H1 (cell line): ENCODE results near the gene ZNF443. TPM values are rescaled to one million over a fixed set of nuclear protein-coding genes. Genes with fewer than 3 reads are reported as not detected.

Source experiments
- CTCF ChIA-PET: fragments of 300-600 bp; sonication (Branson Sonifier 250); formaldehyde crosslinking; loops from one replicate; lab custom pipeline; 2021; ENCODE audit not compliant: partially characterized antibody; lab: Charles Lee
- POLR2A ChIA-PET: fragments of 300-600 bp; sonication (Branson Sonifier 250); formaldehyde crosslinking; loops from one replicate; lab custom pipeline; 2021; ENCODE audit warnings: inconsistent platforms; ENCODE audit not compliant: partially characterized antibody; lab: Charles Lee
- DNase-seq, 2 experiments: peaks; one replicate each; pipeline versions ENCODE4 v3.0.0 to v3.0.0-alpha.2; 2010 to 2022; ENCODE audit warnings: low spot score in 2 of 2, low read depth in 1 of 2, mixed read lengths in 1 of 2
- FAIRE-seq: peaks from 2 replicates; lab custom pipeline; 2011; peaks lifted over from hg19 to GRCh38; lab: Jason Lieb, UNC
- H2AFZ ChIP-seq: 2 replicates; pipeline ENCODE4 v1.8.1; 2012; ENCODE audit warnings: low read length, inconsistent platforms
- H2AK5ac ChIP-seq: 2 replicates; pipeline ENCODE4 v1.6.1; 2013; ENCODE audit warnings: low read depth, low read length
- H2BK120ac ChIP-seq: replicated peaks from 2 replicates; pipeline ENCODE3; 2013; ENCODE audit warnings: low read depth, low read length, inconsistent platforms
- H2BK12ac ChIP-seq: 2 replicates; pipeline ENCODE4 v1.6.1; 2013; ENCODE audit warnings: low read depth, low read length
- H2BK15ac ChIP-seq: 2 replicates; pipeline ENCODE4 v1.6.1; 2013; ENCODE audit warnings: low read length
- H2BK20ac ChIP-seq: 2 replicates; pipeline ENCODE4 v1.6.1; 2013; ENCODE audit warnings: low read length
- H2BK5ac ChIP-seq: 2 replicates; pipeline ENCODE4 v1.6.1; 2013; ENCODE audit warnings: low read depth, low read length
- H3K14ac ChIP-seq: 2 replicates; pipeline ENCODE4 v1.6.1; 2013; ENCODE audit warnings: inconsistent platforms; ENCODE audit not compliant: insufficient read length
- H3K18ac ChIP-seq: 2 replicates; pipeline ENCODE4 v1.6.1; 2013; ENCODE audit warnings: low read length; ENCODE audit errors: extremely low read depth
- H3K23ac ChIP-seq: 2 replicates; pipeline ENCODE4 v1.6.1; 2013; ENCODE audit warnings: inconsistent platforms; ENCODE audit not compliant: insufficient read length
- H3K23me2 ChIP-seq: 2 replicates; pipeline ENCODE4 v1.6.1; 2013; ENCODE audit warnings: low read depth, low read length
- H3K27ac ChIP-seq: 2 replicates; pipeline ENCODE4 v1.6.1; 2011; ENCODE audit warnings: low read depth, low read length, inconsistent platforms
- H3K27me3 ChIP-seq, 4 experiments: replicated peaks in 1 of 4; 1 replicate in 1 of 4; 2 replicates in 3 of 4; pipeline versions ENCODE4 v1.6.1 to v1.8.1; 2011 to 2013; ENCODE audit warnings: low read length in 3 of 4, mild to moderate bottlenecking in 3 of 4, inconsistent platforms in 2 of 4, mixed read lengths in 2 of 4, moderate library complexity in 1 of 4; ENCODE audit not compliant: control insufficient read depth in 3 of 4, insufficient read depth in 3 of 4; ENCODE audit errors: extremely low read depth in 1 of 4
- H3K36me3 ChIP-seq, 4 experiments: 2 replicates each; pipeline versions ENCODE4 v1.6.1 to v1.8.1; 2011 to 2013; ENCODE audit warnings: mild to moderate bottlenecking in 4 of 4, low read length in 3 of 4, moderate library complexity in 2 of 4, control low read depth in 1 of 4, inconsistent platforms in 1 of 4; ENCODE audit not compliant: insufficient read depth in 4 of 4, control insufficient read depth in 2 of 4
- H3K4ac ChIP-seq: replicated peaks from 2 replicates; pipeline ENCODE3; 2013; ENCODE audit warnings: low read length, low read depth, mixed read lengths, inconsistent platforms; ENCODE audit not compliant: insufficient read length
- H3K4me1 ChIP-seq, 4 experiments: replicated peaks in 1 of 4; 1 replicate in 1 of 4; 2 replicates in 3 of 4; pipeline versions ENCODE4 v1.6.1 to v1.8.1; 2011 to 2013; ENCODE audit warnings: low read length in 3 of 4, inconsistent platforms in 2 of 4, mixed read lengths in 1 of 4; ENCODE audit not compliant: insufficient read depth in 4 of 4, control insufficient read depth in 3 of 4
- H3K4me2 ChIP-seq, 2 experiments: 2 replicates each; pipeline versions ENCODE4 v1.6.1 to v1.8.1; 2011 to 2013; ENCODE audit warnings: low read depth in 2 of 2, low read length in 2 of 2, control low read depth in 1 of 2, inconsistent platforms in 1 of 2, mild to moderate bottlenecking in 1 of 2; ENCODE audit not compliant: insufficient read depth in 1 of 2
- H3K4me3 ChIP-seq, 4 experiments: fragments of 200-600, 300-600 bp in 1 of 4; sonication (generic), shearing (Covaris generic), sonication (Bioruptor Twin) in 1 of 4; 2 replicates each; pipeline versions ENCODE4 v1.5.1 to v1.8.1; 2011 to 2016; ENCODE audit warnings: low read length in 4 of 4, low read depth in 3 of 4, control low read depth in 2 of 4, inconsistent platforms in 2 of 4, mild to moderate bottlenecking in 2 of 4, mixed read lengths in 1 of 4, moderate library complexity in 1 of 4; ENCODE audit not compliant: insufficient read depth in 2 of 4; ENCODE audit errors: extremely low read depth in 1 of 4
- H3K56ac ChIP-seq: replicated peaks from 2 replicates; pipeline ENCODE3; 2013; ENCODE audit warnings: low read depth, mild to moderate bottlenecking, mixed read lengths, low read length, inconsistent platforms; ENCODE audit not compliant: insufficient read length
- H3K79me1 ChIP-seq: 2 replicates; pipeline ENCODE4 v1.6.1; 2013; ENCODE audit warnings: low read depth, low read length, control low read depth
- H3K79me2 ChIP-seq, 2 experiments: 2 replicates each; pipeline versions ENCODE4 v1.6.1 to v1.8.1; 2012 to 2013; ENCODE audit warnings: low read length in 2 of 2, mild to moderate bottlenecking in 2 of 2, inconsistent platforms in 1 of 2; ENCODE audit not compliant: insufficient read depth in 2 of 2, control insufficient read depth in 1 of 2
- H3K9ac ChIP-seq, 4 experiments: replicated peaks in 1 of 4; 1 replicate in 1 of 4; 2 replicates in 3 of 4; pipeline versions ENCODE4 v1.6.1 to v1.8.1; 2011 to 2013; ENCODE audit warnings: low read depth in 3 of 4, low read length in 3 of 4, control low read depth in 2 of 4, mild to moderate bottlenecking in 2 of 4, moderate library complexity in 2 of 4, inconsistent platforms in 1 of 4; ENCODE audit errors: extremely low read depth in 1 of 4
- H3K9me3 ChIP-seq, 2 experiments: 2 replicates each; pipeline versions ENCODE4 v1.6.1 to v1.8.1; 2012 to 2013; ENCODE audit warnings: mild to moderate bottlenecking in 2 of 2, moderate library complexity in 2 of 2, control low read depth in 1 of 2, inconsistent platforms in 1 of 2, low read depth in 1 of 2, low read length in 1 of 2, mixed read lengths in 1 of 2; ENCODE audit not compliant: insufficient read depth in 2 of 2
- H4K20me1 ChIP-seq, 2 experiments: replicated peaks in 1 of 2; 2 replicates each; pipeline versions ENCODE3 to v1.8.1; 2011 to 2013; ENCODE audit warnings: inconsistent platforms in 2 of 2, low read length in 2 of 2, mild to moderate bottlenecking in 1 of 2; ENCODE audit not compliant: insufficient read depth in 2 of 2, control insufficient read depth in 1 of 2
- H4K5ac ChIP-seq: 2 replicates; pipeline ENCODE4 v1.6.1; 2013; ENCODE audit warnings: low read length, low read depth, mixed read lengths, inconsistent platforms; ENCODE audit not compliant: insufficient read length
- H4K8ac ChIP-seq: 2 replicates; pipeline ENCODE4 v1.8.0; 2013; ENCODE audit warnings: mild to moderate bottlenecking, moderate library complexity, low read length, inconsistent platforms; ENCODE audit not compliant: insufficient read depth; ENCODE audit errors: extremely low read depth
- H4K91ac ChIP-seq: replicated peaks from 2 replicates; pipeline ENCODE3; 2013; ENCODE audit warnings: low read length, mixed read lengths, inconsistent platforms; ENCODE audit not compliant: insufficient read length
- CEBPB ChIP-seq: IDR thresholded peaks from 2 replicates; pipeline ENCODE4 v1.6.1; 2012; ENCODE audit warnings: low read depth, low read length
- HDAC2 ChIP-seq, 2 experiments: fragments of 300-600 bp in 1 of 2; sonication (generic) in 1 of 2; IDR thresholded peaks; 2 replicates each; pipeline ENCODE4 v1.6.1; 2011 to 2012; ENCODE audit warnings: low read depth in 2 of 2, low read length in 2 of 2, mild to moderate bottlenecking in 2 of 2, moderate library complexity in 2 of 2, borderline replicate concordance in 1 of 2, inconsistent platforms in 1 of 2
- KDM4A ChIP-seq: IDR thresholded peaks from one replicate; pipeline ENCODE4 v1.7.1; 2012; ENCODE audit warnings: low read depth, mild to moderate bottlenecking, moderate library complexity, low read length, inconsistent platforms; ENCODE audit not compliant: severe bottlenecking
- POLR2A ChIP-seq, 2 experiments: IDR thresholded peaks; 1 replicate in 1 of 2; 2 replicates in 1 of 2; pipeline ENCODE4 v1.6.1; 2011; ENCODE audit warnings: low read depth in 2 of 2, low read length in 2 of 2, mild to moderate bottlenecking in 2 of 2; ENCODE audit errors: control extremely low read depth in 1 of 2
- RAD21 ChIP-seq, 2 experiments: IDR thresholded peaks in 1 of 2; conservative IDR thresholded peaks in 1 of 2; 2 replicates each; pipeline ENCODE4 v1.6.1; 2011; ENCODE audit warnings: low read depth in 2 of 2, low read length in 2 of 2, improper control_type of control experiment in 1 of 2, inconsistent platforms in 1 of 2, mild to moderate bottlenecking in 1 of 2, moderate library complexity in 1 of 2
- SIN3A ChIP-seq, 2 experiments: IDR thresholded peaks in 1 of 2; conservative IDR thresholded peaks in 1 of 2; 2 replicates each; pipeline ENCODE4 v1.6.1; 2011 to 2012; ENCODE audit warnings: low read length in 2 of 2, improper control_type of control experiment in 1 of 2, low read depth in 1 of 2, mild to moderate bottlenecking in 1 of 2
- SUZ12 ChIP-seq: fragments of 200-600 bp; sonication (generic); IDR thresholded peaks from 2 replicates; pipeline ENCODE4 v1.6.1; 2012; ENCODE audit warnings: mild to moderate bottlenecking, inconsistent platforms, low read length, moderate library complexity, mixed read lengths
- TCF12 ChIP-seq: IDR thresholded peaks from 2 replicates; pipeline ENCODE4 v1.6.1; 2011; ENCODE audit warnings: low read depth, mild to moderate bottlenecking, low read length
- WGBS, 2 experiments: shearing (Covaris generic) in 1 of 2; methylation state at CpG; one replicate each; pipeline versions ENCODE4 v1.1.6 to v1.1.7; 2013 to 2015; ENCODE audit warnings: low lambda C conversion rate in 2 of 2, mixed read lengths in 2 of 2, inconsistent platforms in 1 of 2, low coverage in 1 of 2, missing lambda C conversion rate in 1 of 2; ENCODE audit not compliant: insufficient replicate concordance in 2 of 2, insufficient coverage in 1 of 2, insufficient read length in 1 of 2; ENCODE audit errors: extremely low coverage in 1 of 2, missing lambda C conversion rate in 1 of 2; 5-methylcytosine and 5-hydroxymethylcytosine counted together
- polyA plus RNA-seq, 7 experiments: library from polyadenylated mRNA; depleted of rRNA in 3 of 7; stranded (reverse) in 5 of 7; unstranded in 2 of 7; fragments of >200 nt in 5 of 7; fragments of 200-250 nt in 2 of 7; gene quantifications; 1 replicate in 5 of 7; 2 replicates in 1 of 7; 4 replicates in 1 of 7; pipeline versions ENCODE4 v1.2.1 to v1.2.3, GENCODE V29; 2011 to 2013; ENCODE audit warnings: missing spikeins in 2 of 7, mixed read lengths in 2 of 7
- total RNA-seq: library from RNA; stranded (reverse); fragmentation: NEBNext Ultra II Directional; extraction: Animal tissue kit (Norgen Biotek cat#: 25700); gene quantifications from 2 replicates; pipeline ENCODE4 v1.2.1, GENCODE V29; 2021
- TF ChIP-seq, protein P1 (sequence below): IDR thresholded peaks from 2 replicates; pipeline ENCODE4 v1.6.1; 2012; ENCODE audit warnings: inconsistent platforms

ZNF443 gene
- total and polyA plus RNA-seq, 2 of the 8 experiments (the other 6 are each of a cell fraction or from before 2014, with no cell fraction given): 1.4 to 7.8 TPM

DNA sequence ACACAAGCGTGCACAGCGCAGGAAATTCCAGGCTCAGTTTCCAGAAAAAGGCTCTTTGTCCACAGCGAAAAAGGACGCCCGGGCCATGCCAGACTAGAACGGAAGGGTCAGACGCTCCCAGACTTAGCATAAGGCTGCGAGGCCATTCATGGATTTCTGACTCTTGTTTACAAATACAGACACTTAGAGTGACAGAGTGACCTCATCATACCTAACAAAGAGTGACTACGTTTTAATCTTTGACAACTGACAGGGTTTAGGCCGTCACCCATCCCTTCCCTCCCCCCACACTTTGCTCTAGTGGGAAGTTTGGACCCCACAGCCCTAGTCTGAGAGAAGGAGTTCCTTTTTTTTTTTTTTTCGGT is 44.2 kb upstream of the ZNF443 start:
- POLR2A ChIA-PET: interaction anchor here (0.8 to 4.9 kb wide), 5 partner anchors 11 to 428 kb away, joined by 3 to 43 read pairs (median 3); a partner anchor contains a TSS
- TF ChIP-seq SIN3A (conservative IDR thresholded peaks at IDR 0.05 in 1 of 2, IDR thresholded peaks at IDR 0.05 in 1 of 2; ENCODE audit: low read depth in 1 of 2, low read length in 2 of 2) (no peak), POLR2A (IDR thresholded peaks at IDR 0.05; ENCODE audit: control extremely low read depth in 1 of 2, low read depth in 2 of 2, low read length in 2 of 2) (no peak), SUZ12 (no peak), RAD21 (IDR thresholded peaks at IDR 0.05 in 1 of 2, conservative IDR thresholded peaks at IDR 0.05 in 1 of 2; ENCODE audit: low read depth in 2 of 2, low read length in 2 of 2) (no peak), HDAC2 (IDR thresholded peaks at IDR 0.05; ENCODE audit: borderline replicate concordance in 1 of 2, low read depth in 2 of 2, low read length in 2 of 2) (no peak; a peak in 1 of 4 replicates), CEBPB (no peak), TCF12 (no peak), KDM4A (no peak)
- TF ChIP-seq, protein P1, sequence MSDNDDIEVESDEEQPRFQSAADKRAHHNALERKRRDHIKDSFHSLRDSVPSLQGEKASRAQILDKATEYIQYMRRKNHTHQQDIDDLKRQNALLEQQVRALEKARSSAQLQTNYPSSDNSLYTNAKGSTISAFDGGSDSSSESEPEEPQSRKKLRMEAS: no peak
- no peak overlapping the region for H3K14ac ChIP-seq
- peak overlapping the region; percentile 73; the same call in 1 of the 2 replicates for H4K8ac ChIP-seq
- H2AFZ ChIP-seq: peak overlapping the region; percentile 61
- no peak overlapping the region for H2AK5ac ChIP-seq
- peak overlapping the region; percentile 75 to 86 (median 82) for H3K4me3 ChIP-seq
- 0 out of 7 replicates have a peak, but pooled peaks cover 0 to 1% (median 0%) of the 10 kb centered on the region in 4 experiments for H3K4me1 ChIP-seq
- no peak for FAIRE-seq
- WGBS, 2 experiments: 6% methylated on average over 11 of the region's 11 CpGs; no CpG with 5 or more reads in 1 of the 2 experiments
- no peaks in the 10 kb centered on the region for H4K20me1 ChIP-seq
- H3K79me2 ChIP-seq: no peaks in the 10 kb centered on the region
- H3K18ac ChIP-seq: peak overlapping the region; percentile 76; the same call in 1 of the 2 replicates
- CTCF ChIA-PET: interaction anchor here (0.6 to 0.8 kb wide), 2 partner anchors 10 to 230 kb away, joined by 3 read pairs; no protein-coding TSS in a partner anchor
- H2BK20ac ChIP-seq: no peak overlapping the region
- H3K36me3 ChIP-seq: no peaks in the 10 kb centered on the region
- H3K56ac ChIP-seq: no peak overlapping the region
- H3K9me3 ChIP-seq: no peaks in the 10 kb centered on the region
- no peak overlapping the region for H2BK5ac ChIP-seq
- H2BK12ac ChIP-seq: 0 out of 2 replicates have a peak overlapping the region, but pooled peaks have one; percentile 39
- H3K27me3 ChIP-seq: peaks cover 0 to 3% (median under 1%) of the 10 kb centered on the region in 4 experiments; a peak in 2 of 7 replicates
- H3K4me2 ChIP-seq: peak overlapping the region; percentile 86 to 94
- no peak overlapping the region for H2BK120ac ChIP-seq
- no peak for DNase-seq
- no peak overlapping the region for H4K91ac ChIP-seq
- no peaks in the 10 kb centered on the region for H3K79me1 ChIP-seq
- H3K23me2 ChIP-seq: peaks cover 7% of the 10 kb centered on the region
- no peak overlapping the region for H2BK15ac ChIP-seq
- no peak overlapping the region for H3K23ac ChIP-seq
- H3K27ac ChIP-seq: no peak overlapping the region
- H3K4ac ChIP-seq: no peak overlapping the region
- H4K5ac ChIP-seq: no peak overlapping the region
- peak overlapping the region in 1 of 4 experiments; percentile 86; a peak in 2 of 7 replicates for H3K9ac ChIP-seq
